T-helper 1 cell treated with Interleukin-12 subunit alpha and Interleukin-12 subunit beta and Interleukin-4 antibody, amounts not matched to agents 30 μg/mL and 1 μg/mL, for 36 hours (primary cell): ENCODE results near the gene PLXNB3.

Experiments used
- H3K27ac Mint-ChIP-seq: one replicate; pipeline ENCODE4 v1.8.0; 2021; ENCODE audit warnings: mild to moderate bottlenecking, mixed read lengths
- H3K27me3 Mint-ChIP-seq: one replicate; pipeline ENCODE4 v1.8.0; 2021; ENCODE audit warnings: low read depth, mixed read lengths
- H3K36me3 Mint-ChIP-seq: one replicate; pipeline ENCODE4 v1.8.0; 2021; ENCODE audit warnings: low read depth, mixed read lengths
- H3K4me1 Mint-ChIP-seq: one replicate; pipeline ENCODE4 v1.8.0; 2021; ENCODE audit warnings: low read depth, mixed read lengths
- H3K4me3 Mint-ChIP-seq: one replicate; pipeline ENCODE4 v1.8.0; 2021; ENCODE audit warnings: mild to moderate bottlenecking, moderate library complexity, mixed read lengths
- H3K9me3 Mint-ChIP-seq: one replicate; pipeline ENCODE4 v1.8.0; 2021; ENCODE audit warnings: mixed read lengths

The PLXNB3 gene

DNA sequence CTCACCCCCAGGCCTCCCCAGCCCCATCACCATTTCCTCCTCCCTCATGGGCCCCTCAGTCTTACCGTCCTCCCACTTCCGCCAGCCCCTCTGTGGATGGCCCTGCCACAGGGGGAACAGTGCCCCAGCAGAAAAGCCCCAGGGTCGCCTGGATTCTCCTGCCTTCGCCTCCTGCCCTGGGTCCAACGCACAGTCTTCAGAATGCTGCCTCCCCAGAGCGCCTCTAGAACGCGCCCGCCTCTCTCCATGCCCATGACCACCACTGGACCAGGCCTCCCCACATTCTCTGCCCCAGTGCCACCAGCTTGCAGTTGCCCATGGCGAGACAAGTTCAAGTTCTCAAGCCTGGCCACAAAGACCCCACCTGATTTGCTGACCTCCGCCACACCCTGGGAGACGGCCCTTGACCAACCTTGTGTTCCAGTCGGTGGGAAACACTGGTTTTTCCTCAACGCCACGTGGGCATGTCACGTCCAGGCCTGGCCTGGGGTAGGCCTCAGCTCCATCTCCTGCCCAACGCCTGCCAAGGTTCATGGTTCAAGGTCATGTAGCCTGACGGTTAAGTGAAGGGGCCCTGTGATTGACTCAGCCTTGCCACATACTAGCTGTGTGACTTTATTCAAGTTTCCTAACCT, 634 bp upstream of the PLXNB3 start:
- Mint-ChIP-seq H3K4me1 (peaks cover 6% of the 10 kb centered on the region), H3K27me3 (no peaks in the 10 kb centered on the region), H3K27ac (no peak overlapping the region), H3K36me3 (no peaks in the 10 kb centered on the region), H3K9me3 (no peaks in the 10 kb centered on the region), H3K4me3 (no peak overlapping the region)

DNA sequence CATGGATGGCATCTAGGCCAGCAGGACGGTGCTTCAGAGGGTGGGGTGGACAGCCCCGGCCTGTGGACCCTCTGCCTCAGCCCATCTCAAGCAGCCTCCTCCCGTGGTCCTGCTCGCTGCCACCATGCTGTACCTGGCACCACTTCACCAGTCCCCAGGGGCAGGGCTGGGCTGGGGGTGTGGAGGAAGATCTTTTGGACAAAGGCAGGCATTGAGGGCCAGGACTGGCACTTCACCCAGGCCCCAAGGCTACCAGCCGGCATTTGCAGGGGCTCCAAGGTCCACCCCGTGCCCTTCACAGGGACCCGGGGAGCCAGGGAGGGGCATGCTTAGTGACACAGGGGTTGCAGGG, 713 bp downstream of the PLXNB3 start:
- H3K27ac Mint-ChIP-seq = no peak overlapping the region
- no peaks in the 10 kb centered on the region for H3K9me3 Mint-ChIP-seq
- H3K27me3 Mint-ChIP-seq = no peaks in the 10 kb centered on the region
- H3K36me3 Mint-ChIP-seq = no peaks in the 10 kb centered on the region
- H3K4me1 Mint-ChIP-seq = peaks cover 6% of the 10 kb centered on the region
- H3K4me3 Mint-ChIP-seq = no peak overlapping the region

DNA sequence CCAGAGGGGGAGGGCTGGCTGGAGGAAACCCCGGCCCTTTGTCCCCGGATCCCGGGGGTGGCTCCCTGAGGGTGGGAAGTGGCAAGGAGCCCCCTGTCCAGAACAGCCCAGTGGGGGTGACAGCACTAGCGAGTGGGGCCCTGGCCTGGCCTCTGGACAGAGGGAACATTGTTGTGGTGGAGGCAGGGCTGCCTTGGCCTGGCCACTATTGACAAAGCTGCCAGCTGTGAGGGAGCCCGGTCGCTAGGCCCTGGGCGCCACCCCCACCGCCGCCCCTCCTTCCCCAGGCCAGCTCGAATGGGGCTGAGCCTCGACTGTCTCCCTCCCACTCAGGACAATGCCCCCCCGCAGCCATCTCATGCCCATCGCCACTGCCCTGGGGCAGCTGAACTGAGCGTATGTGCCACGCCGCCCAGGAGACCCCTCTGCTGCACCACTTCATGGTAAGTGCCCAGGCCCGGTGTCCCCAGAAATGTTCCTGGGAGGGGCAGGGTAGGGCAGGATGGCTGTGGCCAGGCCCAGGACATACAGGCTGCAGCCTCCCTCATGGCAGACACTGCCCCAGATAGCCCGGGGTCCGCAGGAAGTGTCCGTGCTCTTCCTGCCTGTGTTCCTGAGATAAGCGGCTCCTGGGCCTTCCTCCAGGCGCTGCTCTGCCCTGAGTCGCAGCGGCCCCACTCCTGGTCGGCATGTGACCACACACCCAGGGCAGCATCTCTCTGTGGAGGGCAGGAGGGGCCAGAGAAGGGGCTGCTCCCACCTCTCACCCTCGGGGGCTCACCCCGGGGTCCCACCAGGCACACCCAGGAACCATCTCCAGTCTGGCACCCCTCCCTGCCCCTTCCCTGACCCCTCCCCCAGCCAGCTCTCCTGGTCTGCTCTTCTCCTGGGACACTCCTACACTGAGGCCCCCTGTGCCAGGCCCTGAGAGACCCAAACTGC, 1.4 kb downstream of the PLXNB3 start:
- peaks cover 6% of the 10 kb centered on the region for H3K4me1 Mint-ChIP-seq
- no peak overlapping the region for H3K27ac Mint-ChIP-seq
- no peaks in the 10 kb centered on the region for H3K36me3 Mint-ChIP-seq
- no peak overlapping the region for H3K4me3 Mint-ChIP-seq
- no peaks in the 10 kb centered on the region for H3K27me3 Mint-ChIP-seq
- no peaks in the 10 kb centered on the region for H3K9me3 Mint-ChIP-seq

DNA sequence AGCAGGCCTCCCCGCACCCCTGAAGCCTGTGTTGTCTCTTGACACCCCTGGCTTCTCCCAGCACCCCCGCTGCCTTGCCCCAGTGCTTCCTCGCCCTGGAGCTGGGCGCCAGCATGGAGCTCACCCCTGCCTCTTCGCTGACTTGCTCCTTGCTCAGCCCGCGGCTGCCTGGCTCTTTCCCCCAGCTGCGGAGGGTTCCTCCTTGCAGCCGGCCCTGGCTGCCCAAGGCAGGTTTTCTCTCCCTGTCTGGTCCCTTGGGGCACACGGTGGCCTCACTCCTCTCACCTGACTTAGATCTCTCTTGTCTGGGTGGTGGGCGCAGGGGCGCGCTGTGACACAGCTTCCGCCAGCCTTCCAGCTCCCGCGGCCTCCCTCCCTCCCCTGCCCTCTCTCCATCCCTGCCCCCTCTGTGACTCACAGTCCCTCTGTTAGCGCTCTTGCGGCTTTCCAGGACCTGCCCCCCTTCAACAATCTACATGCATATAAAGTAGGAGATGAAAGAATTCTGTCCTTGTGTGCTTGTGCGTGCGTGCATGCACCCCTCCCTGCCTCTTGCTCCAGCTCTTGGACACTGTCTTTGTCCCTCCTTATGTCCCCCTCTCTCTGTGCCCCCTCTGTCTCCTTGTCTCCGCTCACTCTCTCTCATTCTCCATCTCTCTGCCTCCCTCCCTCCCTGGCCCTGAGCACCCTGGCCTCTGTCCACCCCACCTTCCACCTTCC, 2.2 kb downstream of the PLXNB3 start:
- Mint-ChIP-seq H3K27ac (no peak overlapping the region), H3K4me3 (no peak overlapping the region), H3K27me3 (no peaks in the 10 kb centered on the region), H3K4me1 (peaks cover 6% of the 10 kb centered on the region), H3K36me3 (no peaks in the 10 kb centered on the region), H3K9me3 (no peaks in the 10 kb centered on the region)

DNA sequence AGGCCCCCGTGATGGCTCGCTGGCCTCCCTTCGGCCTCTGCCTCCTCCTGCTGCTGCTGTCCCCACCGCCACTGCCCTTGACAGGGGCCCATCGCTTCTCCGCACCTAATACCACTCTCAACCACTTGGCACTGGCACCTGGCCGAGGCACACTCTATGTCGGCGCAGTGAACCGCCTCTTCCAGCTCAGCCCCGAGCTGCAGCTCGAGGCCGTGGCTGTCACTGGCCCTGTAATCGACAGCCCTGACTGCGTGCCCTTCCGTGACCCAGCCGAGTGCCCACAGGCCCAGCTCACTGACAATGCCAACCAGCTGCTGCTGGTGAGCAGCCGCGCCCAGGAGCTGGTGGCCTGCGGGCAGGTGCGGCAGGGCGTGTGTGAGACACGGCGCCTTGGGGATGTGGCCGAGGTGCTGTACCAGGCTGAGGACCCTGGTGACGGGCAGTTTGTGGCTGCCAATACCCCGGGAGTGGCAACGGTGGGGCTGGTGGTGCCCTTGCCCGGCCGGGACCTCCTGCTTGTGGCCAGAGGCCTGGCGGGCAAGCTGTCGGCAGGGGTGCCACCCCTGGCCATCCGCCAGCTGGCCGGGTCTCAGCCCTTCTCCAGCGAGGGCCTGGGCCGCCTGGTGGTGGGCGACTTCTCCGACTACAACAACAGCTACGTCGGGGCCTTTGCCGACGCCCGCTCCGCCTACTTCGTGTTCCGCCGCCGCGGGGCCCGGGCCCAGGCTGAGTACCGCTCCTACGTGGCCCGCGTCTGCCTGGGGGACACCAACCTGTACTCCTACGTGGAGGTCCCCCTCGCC, 3.0 kb downstream of the PLXNB3 start:
- Mint-ChIP-seq H3K27me3 (no peaks in the 10 kb centered on the region), H3K9me3 (no peaks in the 10 kb centered on the region), H3K4me1 (peaks cover 6% of the 10 kb centered on the region), H3K4me3 (no peak overlapping the region), H3K36me3 (no peaks in the 10 kb centered on the region), H3K27ac (no peak overlapping the region)

DNA sequence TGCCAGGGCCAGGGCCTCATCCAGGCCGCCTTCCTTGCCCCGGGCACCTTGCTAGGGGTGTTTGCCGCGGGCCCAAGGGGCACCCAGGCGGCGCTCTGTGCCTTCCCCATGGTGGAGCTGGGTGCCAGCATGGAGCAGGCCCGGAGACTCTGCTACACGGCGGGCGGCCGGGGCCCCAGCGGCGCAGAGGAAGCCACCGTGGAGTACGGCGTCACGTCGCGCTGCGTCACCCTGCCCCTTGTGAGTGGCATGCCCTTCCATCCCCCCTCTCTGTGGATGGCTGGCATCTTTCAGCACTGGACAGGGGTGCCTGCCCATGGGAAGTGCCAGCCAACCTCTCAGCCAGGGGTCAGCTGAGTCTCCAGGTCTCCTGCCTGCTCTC, 3.6 kb downstream of the PLXNB3 start:
- H3K9me3 Mint-ChIP-seq = no peaks in the 10 kb centered on the region
- no peak overlapping the region for H3K27ac Mint-ChIP-seq
- no peaks in the 10 kb centered on the region for H3K36me3 Mint-ChIP-seq
- H3K27me3 Mint-ChIP-seq = no peaks in the 10 kb centered on the region
- H3K4me1 Mint-ChIP-seq = peaks cover 6% of the 10 kb centered on the region
- H3K4me3 Mint-ChIP-seq = no peak overlapping the region

DNA sequence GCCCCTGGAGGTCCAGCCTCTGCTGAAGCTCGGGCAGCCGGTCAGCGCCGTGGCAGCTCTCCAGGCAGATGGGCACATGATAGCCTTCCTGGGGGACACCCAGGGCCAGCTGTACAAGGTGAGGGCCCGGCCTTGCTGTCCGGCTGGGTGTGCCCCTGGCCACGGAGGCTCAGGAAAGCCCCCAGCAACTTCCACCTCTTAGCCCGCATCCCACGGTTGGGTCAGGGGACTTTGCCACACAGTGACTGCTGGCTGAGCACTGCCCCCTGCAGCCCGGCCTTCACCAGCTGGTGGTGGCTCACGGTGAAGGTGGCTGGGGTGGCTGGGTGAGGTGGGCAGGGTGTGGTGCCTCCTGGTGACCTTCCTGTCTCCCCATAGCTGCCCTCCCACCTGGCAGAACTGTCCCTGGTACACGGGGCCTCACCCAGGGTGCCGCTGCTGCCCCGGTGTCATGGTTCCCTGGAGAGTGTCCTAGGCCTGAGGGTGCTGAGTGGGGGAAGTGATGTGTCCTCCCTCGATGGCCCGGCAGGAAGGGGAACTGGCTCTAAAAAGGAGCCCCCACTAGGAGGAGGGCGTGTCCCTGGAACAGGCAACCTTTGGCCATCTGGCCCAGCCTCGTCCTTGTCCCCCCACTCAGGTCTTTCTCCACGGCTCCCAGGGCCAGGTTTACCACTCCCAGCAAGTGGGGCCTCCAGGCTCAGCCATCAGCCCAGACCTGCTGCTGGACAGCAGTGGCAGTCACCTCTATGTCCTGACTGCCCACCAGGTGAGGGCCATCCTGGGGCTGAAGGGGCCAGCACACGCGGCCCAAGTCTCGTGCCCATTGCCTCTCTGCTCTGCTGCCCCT, 4.5 kb downstream of the PLXNB3 start:
- no peaks in the 10 kb centered on the region for H3K9me3 Mint-ChIP-seq
- no peak overlapping the region for H3K4me3 Mint-ChIP-seq
- no peak overlapping the region for H3K27ac Mint-ChIP-seq

DNA sequence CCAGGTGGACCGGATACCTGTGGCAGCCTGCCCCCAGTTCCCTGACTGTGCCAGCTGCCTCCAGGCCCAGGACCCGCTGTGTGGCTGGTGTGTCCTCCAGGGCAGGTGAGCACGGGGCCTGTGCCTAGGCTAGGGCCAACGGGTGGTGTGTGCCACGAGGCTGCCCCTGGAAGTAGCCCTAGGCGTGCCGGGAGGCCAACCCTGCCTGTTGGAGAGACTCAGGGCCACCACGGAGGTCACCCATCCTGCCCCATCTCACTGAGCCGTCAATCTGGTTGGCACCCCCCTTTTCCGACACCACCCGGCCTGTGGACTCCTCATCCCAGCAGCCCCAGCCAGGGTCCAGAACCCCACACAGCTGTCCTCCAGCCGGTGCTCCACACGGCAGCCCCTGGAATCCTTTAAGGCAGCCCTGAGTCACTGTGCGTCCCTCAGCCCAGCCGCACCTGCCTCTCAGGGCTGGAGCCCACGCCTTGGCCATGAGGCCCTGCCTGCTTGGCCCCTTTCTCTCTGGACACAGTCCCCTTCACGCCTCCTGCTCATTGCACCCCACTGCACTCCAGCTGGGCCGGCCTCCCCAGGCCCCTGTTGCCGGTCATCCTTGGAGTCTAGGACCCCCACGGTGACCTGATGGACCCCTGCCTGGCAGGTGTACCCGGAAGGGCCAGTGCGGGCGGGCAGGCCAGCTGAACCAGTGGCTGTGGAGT, 5.3 kb downstream of the PLXNB3 start:
- Mint-ChIP-seq H3K27me3 (no peaks in the 10 kb centered on the region), H3K4me3 (no peak overlapping the region), H3K4me1 (peaks cover 2% of the 10 kb centered on the region), H3K27ac (no peak overlapping the region), H3K9me3 (no peaks in the 10 kb centered on the region), H3K36me3 (no peaks in the 10 kb centered on the region)

More for the DNA sequence above, 4.5 kb downstream of the PLXNB3 start:
- Mint-ChIP-seq H3K4me1 (peaks cover 6% of the 10 kb centered on the region), H3K27me3 (no peaks in the 10 kb centered on the region), H3K36me3 (no peaks in the 10 kb centered on the region)

DNA sequence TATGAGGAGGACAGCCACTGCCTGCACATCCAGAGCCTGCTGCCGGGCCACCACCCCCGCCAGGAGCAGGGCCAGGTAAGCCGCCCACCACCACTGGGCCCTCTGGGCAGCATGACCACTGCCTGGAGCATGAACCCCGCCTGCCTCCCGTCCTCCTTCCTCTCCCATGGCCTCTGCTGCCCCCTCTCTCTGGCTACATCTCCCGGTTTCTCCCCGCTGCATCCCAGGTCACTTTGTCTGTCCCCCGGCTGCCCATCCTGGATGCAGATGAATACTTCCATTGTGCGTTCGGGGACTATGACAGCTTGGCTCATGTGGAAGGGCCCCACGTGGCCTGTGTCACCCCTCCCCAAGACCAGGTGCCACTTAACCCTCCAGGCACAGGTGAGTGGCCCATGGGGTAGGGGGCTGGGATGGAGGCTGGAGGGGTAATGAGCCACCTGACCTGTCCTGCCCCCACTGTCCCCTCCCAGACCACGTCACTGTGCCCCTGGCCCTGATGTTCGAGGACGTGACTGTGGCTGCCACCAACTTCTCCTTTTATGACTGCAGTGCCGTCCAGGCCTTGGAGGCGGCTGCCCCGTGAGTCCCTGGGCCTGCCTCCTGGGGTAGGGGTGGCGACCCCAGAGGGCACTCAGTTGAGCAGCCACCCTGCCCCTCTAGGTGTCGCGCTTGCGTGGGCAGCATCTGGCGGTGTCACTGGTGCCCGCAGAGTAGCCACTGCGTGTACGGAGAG, 6.0 kb downstream of the PLXNB3 start:
- Mint-ChIP-seq H3K9me3 (no peaks in the 10 kb centered on the region), H3K27ac (no peak overlapping the region), H3K4me1 (peaks cover 2% of the 10 kb centered on the region), H3K4me3 (no peak overlapping the region), H3K27me3 (no peaks in the 10 kb centered on the region), H3K36me3 (no peaks in the 10 kb centered on the region)

DNA sequence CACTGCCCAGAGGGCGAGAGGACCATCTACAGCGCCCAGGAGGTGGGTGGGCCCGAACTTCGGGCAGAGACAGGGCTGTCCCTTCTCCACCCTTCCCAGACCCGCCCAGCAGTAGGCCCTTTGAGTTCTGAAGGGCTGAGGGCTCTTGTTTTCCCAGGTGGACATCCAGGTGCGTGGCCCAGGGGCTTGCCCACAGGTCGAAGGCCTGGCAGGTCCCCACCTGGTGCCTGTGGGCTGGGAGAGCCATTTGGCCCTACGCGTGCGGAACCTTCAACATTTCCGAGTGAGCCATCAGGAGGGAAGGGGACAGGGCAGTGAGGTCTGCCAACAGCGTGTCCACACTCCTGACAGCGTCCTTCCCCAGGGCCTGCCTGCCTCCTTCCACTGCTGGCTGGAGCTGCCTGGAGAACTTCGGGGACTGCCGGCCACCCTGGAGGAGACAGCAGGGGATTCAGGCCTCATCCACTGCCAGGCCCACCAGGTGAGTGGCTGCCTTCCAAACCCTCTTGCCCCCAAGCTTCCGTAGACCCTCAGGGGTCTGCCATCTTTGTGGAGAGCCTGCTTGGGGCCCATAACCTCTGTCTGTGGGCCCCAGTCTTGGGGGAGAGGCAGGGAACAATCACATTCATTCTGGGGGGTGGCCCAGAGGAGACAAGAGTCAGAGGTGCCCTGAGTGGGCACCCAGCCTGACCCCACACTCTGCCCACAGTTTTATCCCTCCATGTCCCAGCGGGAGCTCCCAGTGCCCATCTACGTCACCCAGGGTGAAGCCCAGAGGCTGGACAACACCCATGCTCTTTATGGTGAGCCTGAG, 6.8 kb downstream of the PLXNB3 start:
- no peak overlapping the region for H3K27ac Mint-ChIP-seq
- no peaks in the 10 kb centered on the region for H3K27me3 Mint-ChIP-seq
- no peak overlapping the region for H3K4me3 Mint-ChIP-seq
- H3K9me3 Mint-ChIP-seq = no peaks in the 10 kb centered on the region
- H3K4me1 Mint-ChIP-seq = peaks cover 2% of the 10 kb centered on the region
- H3K36me3 Mint-ChIP-seq = no peaks in the 10 kb centered on the region

DNA sequence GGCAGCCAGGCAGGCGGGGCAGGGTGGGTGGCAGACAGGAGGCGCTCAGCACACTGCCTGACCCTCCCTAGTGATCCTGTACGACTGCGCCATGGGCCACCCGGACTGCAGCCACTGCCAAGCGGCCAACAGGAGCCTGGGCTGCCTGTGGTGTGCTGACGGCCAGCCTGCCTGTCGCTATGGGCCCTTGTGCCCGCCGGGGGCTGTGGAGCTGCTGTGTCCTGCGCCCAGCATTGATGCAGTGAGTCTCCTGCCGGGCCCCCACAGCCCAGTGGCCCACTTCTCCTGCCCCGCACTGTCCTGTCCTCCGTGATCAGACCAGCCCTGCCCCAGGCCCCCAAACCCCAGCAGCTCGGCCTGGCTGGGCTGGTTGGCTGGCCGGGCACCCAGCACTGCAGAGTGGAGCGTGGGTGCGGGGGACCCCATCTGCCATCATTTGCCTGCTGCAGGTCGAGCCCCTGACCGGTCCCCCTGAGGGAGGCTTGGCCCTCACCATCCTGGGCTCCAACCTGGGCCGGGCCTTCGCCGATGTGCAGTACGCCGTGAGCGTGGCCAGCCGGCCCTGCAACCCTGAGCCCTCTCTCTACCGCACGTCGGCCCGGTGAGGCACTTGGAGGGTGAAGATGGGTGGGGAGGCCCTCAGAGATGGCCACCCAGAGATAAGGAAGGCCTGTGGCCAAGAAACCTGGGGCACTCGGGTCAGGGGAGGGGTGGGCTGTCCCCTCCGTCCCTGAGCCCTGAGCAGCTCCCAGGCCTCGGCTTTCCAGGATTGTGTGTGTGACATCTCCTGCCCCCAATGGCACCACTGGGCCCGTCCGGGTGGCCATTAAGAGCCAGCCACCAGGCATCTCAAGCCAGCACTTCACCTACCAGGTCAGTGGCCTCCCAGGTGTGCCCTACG, 7.6 kb downstream of the PLXNB3 start:
- H3K27me3 Mint-ChIP-seq = no peaks in the 10 kb centered on the region
- no peaks in the 10 kb centered on the region for H3K9me3 Mint-ChIP-seq
- no peaks in the 10 kb centered on the region for H3K36me3 Mint-ChIP-seq
- peaks cover 1% of the 10 kb centered on the region for H3K4me1 Mint-ChIP-seq
- H3K4me3 Mint-ChIP-seq = no peak overlapping the region
- no peak overlapping the region for H3K27ac Mint-ChIP-seq
